NK-92 (cell line): ENCODE measurements around the gene EYS.
"Not testable (repeated sequence)": the region's sequence is repeated elsewhere in the genome, so short reads cannot be mapped to it uniquely, and the experiment has no call there.

Experiments used
- DNase-seq: peaks from one replicate; lab custom pipeline; 2025; ENCODE audit not compliant: unreplicated experiment; lab: John Stamatoyannopoulos, UW

The EYS gene

GRCh38 chr6:65637289-65638046 is 69.6 kb downstream of the EYS start:
- DNase-seq: no peak

GRCh38 chr6:65633501-65633900 is 73.5 kb downstream of the EYS start:
- DNase-seq: no peak

- no peak for DNase-seq
Measured at GRCh38 chr6:65631711-65632110, 75.3 kb downstream of the EYS start.

GRCh38 chr6:65627434-65627999 is 79.5 kb downstream of the EYS start:
- not testable (repeated sequence) for DNase-seq

GRCh38 chr6:65627015-65627414 is 80.0 kb downstream of the EYS start:
- DNase-seq: no peak

- no peak for DNase-seq
Measured at GRCh38 chr6:65623566-65623965, 83.5 kb downstream of the EYS start.

- no peak for DNase-seq
Measured at GRCh38 chr6:65610746-65611145, 96.3 kb downstream of the EYS start.

- DNase-seq: no peak
Measured at GRCh38 chr6:65595540-65595939, 111.5 kb downstream of the EYS start.

- DNase-seq: no peak
Measured at GRCh38 chr6:65570340-65570739, 136.7 kb downstream of the EYS start.

GRCh38 chr6:65569505-65569904 is 137.5 kb downstream of the EYS start:
- no peak for DNase-seq

- DNase-seq: not testable (repeated sequence)
Measured at GRCh38 chr6:65569056-65569455, 138.0 kb downstream of the EYS start.

- DNase-seq: no peak
Measured at GRCh38 chr6:65566117-65566516, 140.9 kb downstream of the EYS start.

GRCh38 chr6:65558071-65558470 is 149.0 kb downstream of the EYS start:
- DNase-seq: no peak

GRCh38 chr6:65557224-65557623 is 149.8 kb downstream of the EYS start:
- DNase-seq: no peak

GRCh38 chr6:65546894-65547293 is 160.1 kb downstream of the EYS start:
- no peak for DNase-seq

- no peak for DNase-seq
Measured at GRCh38 chr6:65545920-65546319, 161.1 kb downstream of the EYS start.

GRCh38 chr6:65538644-65539043 is 168.4 kb downstream of the EYS start:
- DNase-seq: no peak

- no peak for DNase-seq
Measured at GRCh38 chr6:65537600-65537999, 169.4 kb downstream of the EYS start.

- DNase-seq: no peak
Measured at GRCh38 chr6:65531533-65531932, 175.5 kb downstream of the EYS start.

GRCh38 chr6:65524232-65524631 is 182.8 kb downstream of the EYS start:
- DNase-seq: no peak

GRCh38 chr6:65505736-65506135 is 201.3 kb downstream of the EYS start:
- DNase-seq: no peak

GRCh38 chr6:65501045-65501444 is 206.0 kb downstream of the EYS start:
- no peak for DNase-seq

GRCh38 chr6:65483652-65484051 is 223.4 kb downstream of the EYS start:
- not testable (repeated sequence) for DNase-seq
